Central memory CD4-positive, alpha-beta T cell (primary cell): ENCODE measurements around the gene CYLD.

Experiments used
- DNase-seq: peaks from one replicate; pipeline ENCODE4 v3.0.0; 2022

CYLD gene

DNA sequence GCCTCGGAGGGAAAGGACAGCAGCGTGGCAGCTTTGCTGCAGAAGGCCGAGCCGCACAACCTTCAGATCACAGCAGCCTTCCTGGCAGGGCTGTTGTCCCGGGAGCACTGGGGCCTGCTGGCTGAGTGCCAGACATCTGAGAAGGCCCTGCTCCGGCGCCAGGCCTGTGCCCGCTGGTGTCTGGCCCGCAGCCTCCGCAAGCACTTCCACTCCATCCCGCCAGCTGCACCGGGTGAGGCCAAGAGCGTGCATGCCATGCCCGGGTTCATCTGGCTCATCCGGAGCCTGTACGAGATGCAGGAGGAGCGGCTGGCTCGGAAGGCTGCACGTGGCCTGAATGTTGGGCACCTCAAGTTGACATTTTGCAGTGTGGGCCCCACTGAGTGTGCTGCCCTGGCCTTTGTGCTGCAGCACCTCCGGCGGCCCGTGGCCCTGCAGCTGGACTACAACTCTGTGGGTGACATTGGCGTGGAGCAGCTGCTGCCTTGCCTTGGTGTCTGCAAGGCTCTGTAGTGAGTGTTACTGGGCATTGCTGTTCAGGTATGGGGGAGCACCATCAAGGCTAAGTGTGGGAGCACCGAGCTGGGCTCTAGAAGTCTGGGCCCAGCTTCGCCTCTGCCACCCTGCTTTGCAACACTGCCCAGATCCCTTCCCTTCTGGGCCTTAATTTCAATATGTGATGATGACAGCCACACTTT is 29.9 kb upstream of the CYLD start:
- no peak for DNase-seq

- no peak for DNase-seq
Observed at GRCh38 chr16:50712560-50712898, 29.4 kb upstream of the CYLD start.

DNA sequence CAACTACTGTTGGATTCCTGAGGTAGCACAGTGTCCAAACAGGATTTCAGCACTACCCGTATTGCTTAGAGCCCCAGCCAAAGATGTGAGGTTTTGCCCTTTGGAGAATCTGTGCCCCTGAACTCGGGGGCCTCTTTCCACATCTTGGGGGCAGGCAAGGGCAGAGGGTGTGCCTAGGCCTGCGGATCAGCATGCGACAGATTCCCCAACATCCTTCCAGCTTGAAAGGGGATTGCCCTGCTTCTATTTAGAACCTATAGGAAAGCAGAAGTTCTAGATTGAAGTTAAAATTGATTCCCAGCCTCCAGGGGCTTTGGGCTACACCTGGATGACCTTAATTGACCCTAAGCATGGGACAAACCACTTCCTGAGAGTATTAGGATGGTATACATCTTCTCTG is 28.9 kb upstream of the CYLD start:
- no peak for DNase-seq

GRCh38 chr16:50717091-50717490 is 24.8 kb upstream of the CYLD start:
- no peak for DNase-seq

DNA sequence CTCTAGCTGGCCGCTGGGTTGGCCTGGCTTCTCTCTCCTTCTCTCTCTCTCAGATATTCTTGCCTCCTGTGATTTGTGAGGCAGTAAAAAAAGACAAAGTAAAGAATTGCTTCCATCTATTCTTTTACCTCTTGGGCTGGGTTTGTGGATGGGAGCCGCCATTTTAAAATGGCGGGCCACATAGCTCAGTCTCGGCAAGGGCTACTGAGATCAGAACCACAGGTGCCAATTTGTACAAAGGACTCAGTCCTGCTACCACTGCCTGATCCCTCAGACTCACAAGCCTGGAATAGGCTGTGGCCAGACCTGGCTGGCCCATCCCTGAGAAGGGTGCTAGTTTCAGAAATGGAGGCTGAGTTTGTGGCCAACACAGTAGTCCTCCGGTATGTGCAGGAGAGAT is 24.4 kb upstream of the CYLD start:
- no peak for DNase-seq

DNA sequence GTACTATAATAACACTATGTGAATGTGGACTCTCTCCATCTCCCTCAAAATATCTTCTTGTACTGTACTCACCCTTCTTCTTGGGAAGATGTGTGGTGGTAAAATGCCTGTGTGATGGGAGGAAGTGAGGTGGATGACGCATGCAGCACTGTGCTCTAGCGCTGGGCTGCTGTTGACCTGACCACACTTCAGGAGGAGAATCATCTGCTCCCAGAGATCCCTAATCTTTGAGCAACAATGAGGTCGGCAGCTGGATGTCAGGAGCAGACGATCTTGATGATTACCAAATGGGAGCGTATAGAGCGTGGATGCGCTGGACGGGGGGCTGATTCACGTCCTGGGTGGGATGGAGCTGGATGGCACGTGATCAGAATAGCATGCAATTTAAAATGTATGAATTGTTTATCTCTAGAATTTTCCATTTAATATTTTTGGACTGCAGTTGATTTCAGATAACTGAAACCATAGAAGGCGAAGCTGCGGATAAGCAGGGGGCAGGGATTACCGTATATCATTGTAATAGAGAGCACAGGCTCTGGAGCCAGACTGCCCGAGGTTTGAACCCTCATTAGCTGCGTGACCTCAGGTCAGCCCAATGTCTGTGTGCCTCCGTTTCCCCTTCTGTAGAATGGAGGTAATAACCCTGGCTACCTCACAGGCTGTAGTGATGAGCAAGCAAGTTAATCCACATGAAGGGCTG is 23.7 kb upstream of the CYLD start:
- DNase-seq = no peak

- DNase-seq = no peak
Observed at GRCh38 chr16:50718761-50719400, 23.0 kb upstream of the CYLD start.

DNA sequence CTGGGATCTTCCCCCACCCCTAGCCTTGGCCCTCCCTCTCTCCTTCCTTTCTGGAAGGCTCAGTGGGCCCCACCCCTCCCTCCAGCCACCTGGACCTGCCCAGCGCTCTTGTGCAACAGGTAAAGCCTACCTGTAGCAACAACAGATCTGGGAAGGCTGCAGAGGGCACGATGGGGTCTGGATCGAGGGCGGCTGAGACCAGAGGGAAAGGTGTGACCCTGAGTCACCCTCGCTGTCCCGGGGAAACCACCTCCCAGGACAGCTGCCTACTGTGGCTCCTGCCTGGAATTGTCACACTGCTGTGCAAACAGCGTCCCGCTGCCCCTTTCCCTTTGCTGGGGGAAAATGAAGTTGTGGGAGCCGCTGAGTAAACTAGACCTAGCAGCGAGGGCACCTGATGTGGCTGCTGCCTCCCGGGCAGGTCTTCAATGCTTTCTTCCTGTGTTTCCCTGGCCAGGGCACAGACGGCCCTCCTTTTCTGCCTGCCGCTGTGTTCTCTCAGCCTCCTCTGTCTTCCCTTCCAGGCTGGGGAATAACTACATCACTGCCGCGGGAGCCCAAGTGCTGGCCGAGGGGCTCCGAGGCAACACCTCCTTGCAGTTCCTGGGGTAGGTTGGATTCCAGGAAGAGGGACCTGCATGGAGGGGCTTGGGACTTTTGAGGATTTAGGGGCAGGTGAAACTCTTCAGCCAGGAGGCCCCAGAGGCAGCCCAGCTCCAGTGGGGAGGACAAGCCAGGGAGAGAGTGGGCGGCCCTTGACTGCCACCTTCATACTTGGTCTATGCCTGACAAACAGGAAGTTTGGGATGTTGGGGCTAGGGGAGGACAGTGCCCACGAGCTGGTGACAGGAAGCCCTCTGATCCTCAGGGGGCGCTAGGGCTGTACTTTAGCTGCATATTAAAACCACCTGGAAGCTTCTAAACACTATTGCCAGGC is 22.2 kb upstream of the CYLD start:
- DNase-seq = no peak

DNA sequence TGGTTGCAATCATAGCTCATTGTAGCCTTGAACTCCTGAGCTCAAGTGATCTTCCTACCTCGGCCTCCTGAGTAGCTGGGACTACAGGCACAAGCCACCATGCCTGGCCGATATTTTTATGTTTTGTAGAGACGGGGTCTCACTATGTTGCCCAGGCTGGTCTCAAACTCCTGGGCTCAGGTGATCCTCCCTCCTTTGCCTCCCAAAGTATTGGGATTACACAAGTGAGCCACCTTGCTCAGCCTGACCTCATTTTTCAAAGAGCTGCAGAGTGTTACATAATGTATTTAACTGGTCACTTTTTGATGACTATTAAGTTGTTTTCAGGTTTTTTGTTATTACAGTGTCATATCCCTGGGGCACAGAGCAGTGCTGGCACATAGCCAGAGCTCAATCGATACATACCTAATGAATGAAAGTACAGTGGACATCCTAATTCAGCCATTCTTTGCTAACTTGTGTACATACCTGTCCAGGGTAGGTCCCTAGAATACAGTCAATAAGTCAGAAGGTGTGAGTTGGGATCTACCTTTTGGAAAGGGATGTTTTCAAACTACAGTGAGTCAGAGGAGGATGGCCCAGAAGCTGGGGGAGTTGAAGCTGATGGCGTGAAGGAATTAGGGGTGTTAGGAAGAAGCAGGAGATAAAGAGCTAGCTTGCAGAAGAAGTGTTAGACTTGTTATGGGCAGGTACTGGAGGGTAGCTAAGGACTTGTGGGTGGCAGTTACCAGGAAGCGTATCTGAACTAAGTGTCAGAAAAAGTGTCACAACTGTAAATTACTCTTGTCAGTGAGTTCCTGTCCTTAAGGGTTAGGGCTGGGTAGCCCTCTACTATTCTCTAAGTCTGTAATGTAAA is 20.1 kb upstream of the CYLD start:
- DNase-seq = no peak

GRCh38 chr16:50722405-50722737 is 19.5 kb upstream of the CYLD start:
- no peak for DNase-seq

DNA sequence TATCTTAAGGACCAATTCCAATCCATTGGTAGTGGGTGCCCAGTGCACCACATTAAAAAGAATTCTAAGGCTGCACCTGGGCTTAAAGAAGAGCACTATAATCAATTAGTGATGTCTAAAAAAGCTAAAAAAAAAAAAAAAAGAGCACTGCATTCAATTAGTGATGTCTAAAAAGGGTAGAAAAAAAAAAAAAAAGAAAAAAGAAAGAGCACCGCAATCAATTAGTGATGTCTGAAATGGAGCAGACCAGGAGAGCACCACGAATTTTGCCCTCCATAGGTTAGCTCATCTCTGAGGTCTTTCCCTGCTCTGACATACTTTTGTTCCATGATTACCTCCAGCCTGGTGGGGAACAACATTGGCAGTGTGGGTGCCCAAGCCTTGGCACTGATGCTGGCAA is 18.9 kb upstream of the CYLD start:
- DNase-seq = no peak

DNA sequence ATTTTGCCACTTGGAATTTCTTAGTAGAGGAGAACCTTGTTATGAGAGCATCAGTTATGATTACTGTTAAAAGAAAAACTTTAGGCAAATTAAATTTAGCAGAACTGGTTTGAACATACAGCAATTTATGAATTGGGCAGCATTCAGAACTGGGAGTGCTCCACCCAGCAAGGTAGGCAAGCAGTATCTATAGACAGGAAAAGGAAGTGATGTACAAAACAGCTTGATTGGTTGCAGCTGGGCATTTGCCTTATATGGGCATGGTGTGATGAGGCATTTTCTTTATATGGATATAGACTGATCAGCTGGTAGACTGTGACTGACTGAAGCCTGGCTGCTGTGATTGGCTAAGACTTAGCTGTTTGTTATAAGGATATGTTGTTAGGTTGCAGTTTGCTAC is 17.6 kb upstream of the CYLD start:
- no peak for DNase-seq

GRCh38 chr16:50731130-50731988 is 10.5 kb upstream of the CYLD start:
- DNase-seq = peak; percentile 7

- DNase-seq = no peak
Observed at GRCh38 chr16:50731989-50732832, 9.7 kb upstream of the CYLD start.

GRCh38 chr16:50733468-50733867 is 8.4 kb upstream of the CYLD start:
- DNase-seq = no peak

- no peak for DNase-seq
Observed at GRCh38 chr16:50735629-50736122, 6.2 kb upstream of the CYLD start.

GRCh38 chr16:50736448-50736847 is 5.4 kb upstream of the CYLD start:
- no peak for DNase-seq

DNA sequence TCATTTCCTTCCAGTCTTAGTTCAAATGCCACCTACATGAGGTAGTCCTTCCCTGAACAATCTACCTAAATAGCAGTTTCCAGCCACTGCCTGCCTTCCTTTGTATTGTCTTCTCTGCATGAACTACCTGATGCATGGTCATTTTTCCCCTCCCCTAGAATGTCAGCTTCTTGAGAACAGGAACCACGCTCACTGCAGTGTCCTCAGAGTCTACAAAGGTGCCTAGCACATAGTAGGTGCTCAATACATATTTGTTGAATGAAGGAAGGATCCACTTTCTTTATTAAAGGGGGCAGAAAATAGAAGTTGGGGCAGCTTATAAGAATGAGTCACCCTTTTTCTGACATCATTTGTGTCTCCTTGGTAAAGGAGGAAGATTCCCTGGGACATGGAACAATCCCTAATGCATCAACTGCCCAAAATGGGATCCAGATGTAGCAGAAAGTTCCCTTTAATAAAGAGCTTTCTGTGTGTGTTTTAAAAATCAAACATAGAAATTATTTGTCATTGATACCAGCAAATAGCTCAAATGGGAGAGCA is 4.4 kb upstream of the CYLD start:
- no peak for DNase-seq

DNA sequence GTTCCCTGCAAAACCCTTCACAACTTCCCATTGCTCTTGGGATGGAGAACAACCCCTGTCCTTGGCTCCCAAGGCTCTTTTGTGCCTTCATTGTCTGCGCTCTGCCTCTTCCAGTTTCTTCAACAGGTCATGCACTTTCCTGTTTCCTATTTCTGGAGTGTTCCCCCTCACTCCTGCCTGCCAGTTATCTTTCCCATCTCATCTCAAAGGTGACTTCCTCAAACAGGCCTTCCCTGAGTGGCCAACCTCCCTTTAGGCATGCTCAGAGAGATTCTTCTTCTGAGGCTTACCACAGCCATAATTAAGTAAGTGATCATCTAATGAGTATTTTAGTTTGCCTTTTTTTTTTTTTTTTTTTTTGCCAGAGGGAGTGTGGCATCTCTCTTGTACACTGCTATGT is 2.9 kb upstream of the CYLD start:
- no peak for DNase-seq

DNA sequence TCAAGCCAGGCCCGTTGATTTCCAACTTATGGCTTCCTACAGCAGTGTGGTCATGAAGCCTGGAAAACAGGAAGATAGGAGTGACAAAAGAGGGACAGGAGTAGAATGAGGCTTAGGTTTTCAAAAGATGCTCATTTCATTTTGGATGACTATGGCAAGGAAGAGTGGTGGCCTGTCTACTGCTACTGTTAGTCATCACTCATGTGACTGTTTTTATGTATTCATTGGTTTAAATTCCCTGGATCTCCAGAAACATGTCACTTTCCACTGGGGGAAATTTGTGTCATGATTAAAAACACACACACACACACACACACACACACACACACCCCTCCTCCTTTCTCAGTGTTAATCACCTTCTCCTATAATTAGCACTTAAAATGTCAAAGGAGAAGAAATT is 1.1 kb upstream of the CYLD start:
- DNase-seq = no peak
